Stimulated activated CD4-positive, alpha-beta T cell treated with anti-CD3 and anti-CD28 coated beads, Interleukin-4, amount 100 ng/mL, for 24 hours (primary cell): ENCODE measurements around the gene GALNT18.

Source experiments
- DNase-seq: peaks from one replicate; pipeline ENCODE4 v3.0.0-alpha.2; 2020

GALNT18 gene

GRCh38 chr11:11293798-11294550 is 327.8 kb downstream of the GALNT18 start:
- no peak for DNase-seq

GRCh38 chr11:11292839-11293238 is 329.0 kb downstream of the GALNT18 start:
- no peak for DNase-seq

GRCh38 chr11:11291041-11292015 is 330.5 kb downstream of the GALNT18 start:
- DNase-seq: no peak

GRCh38 chr11:11290354-11290753 is 331.5 kb downstream of the GALNT18 start:
- DNase-seq: no peak

GRCh38 chr11:11289669-11290068 is 332.1 kb downstream of the GALNT18 start:
- no peak for DNase-seq

GRCh38 chr11:11288972-11289616 is 332.7 kb downstream of the GALNT18 start:
- no peak for DNase-seq

- DNase-seq: no peak
Observed at GRCh38 chr11:11284481-11284880, 337.3 kb downstream of the GALNT18 start.

GRCh38 chr11:11281626-11282025 is 340.2 kb downstream of the GALNT18 start:
- DNase-seq: no peak

GRCh38 chr11:11280826-11281225 is 341.0 kb downstream of the GALNT18 start:
- DNase-seq: no peak

- no peak for DNase-seq
Observed at GRCh38 chr11:11279956-11280689, 341.7 kb downstream of the GALNT18 start.

- DNase-seq: no peak
Observed at GRCh38 chr11:11272254-11272653, 349.6 kb downstream of the GALNT18 start.

GRCh38 chr11:11270236-11270775 is 351.5 kb downstream of the GALNT18 start:
- DNase-seq: no peak

GRCh38 chr11:11268706-11269105 is 353.1 kb downstream of the GALNT18 start:
- no peak for DNase-seq

- DNase-seq: no peak
Observed at GRCh38 chr11:11268119-11268518, 353.7 kb downstream of the GALNT18 start.

GRCh38 chr11:11267312-11267711 is 354.5 kb downstream of the GALNT18 start:
- no peak for DNase-seq

GRCh38 chr11:11265994-11266606 is 355.7 kb downstream of the GALNT18 start:
- peak; percentile 53 for DNase-seq

GRCh38 chr11:11265320-11265719 is 356.5 kb downstream of the GALNT18 start:
- no peak for DNase-seq

GRCh38 chr11:11263238-11264005 is 358.4 kb downstream of the GALNT18 start:
- DNase-seq: no peak

GRCh38 chr11:11262171-11262920 is 359.5 kb downstream of the GALNT18 start:
- no peak for DNase-seq

GRCh38 chr11:11261629-11262028 is 360.2 kb downstream of the GALNT18 start:
- DNase-seq: no peak
